HG03108 (cell line): ENCODE data around the gene SNX15.

ENCODE experiments used
- ATAC-seq: cut with Tn5 transposase; IDR thresholded peaks from one replicate; pipeline ENCODE4 v1.9.1; 2021; ENCODE audit warnings: moderate library complexity; ENCODE audit not compliant: unreplicated experiment

The SNX15 gene

GRCh38 chr11:65083134-65083833 is 56.0 kb downstream of the SNX15 start:
- ATAC-seq = no peak

- ATAC-seq = peak; percentile 62
Measured at GRCh38 chr11:65083834-65084597, 56.8 kb downstream of the SNX15 start, which contains the start of the genes CDCA5 and ZFPL1. Gene CDCA5, minus strand, starts transcription at chr11:65084040. Its CDS starts 62 bp downstream, at chr11:65083978. Gene ZFPL1, plus strand, starts transcription at chr11:65084222. Its CDS starts 477 bp downstream, at chr11:65084699.

- ATAC-seq = no peak
Measured at GRCh38 chr11:65084598-65085375, 57.5 kb downstream of the SNX15 start.

- ATAC-seq = no peak
Measured at GRCh38 chr11:65085446-65085845, 58.2 kb downstream of the SNX15 start.

- ATAC-seq = no peak
Measured at GRCh38 chr11:65086809-65087208, 59.6 kb downstream of the SNX15 start.

- no peak for ATAC-seq
Measured at GRCh38 chr11:65087216-65087615, 60.0 kb downstream of the SNX15 start.

GRCh38 chr11:65087827-65088226 is 60.6 kb downstream of the SNX15 start:
- ATAC-seq = no peak

- ATAC-seq = no peak
Measured at GRCh38 chr11:65089621-65090020, 62.4 kb downstream of the SNX15 start.
